Stimulated activated CD8-positive, alpha-beta memory T cell treated with anti-CD3 and anti-CD28 coated beads, Interleukin-4, amount 100 ng/mL, for 24 hours (primary cell): ENCODE data around the gene SMYD4.
"Not testable (repeated sequence)": the region's sequence is repeated elsewhere in the genome, so short reads cannot be mapped to it uniquely, and the experiment has no call there.

Experiments
- DNase-seq: peaks from one replicate; pipeline ENCODE4 v3.0.0-alpha.2; 2020; ENCODE audit warnings: low read depth

SMYD4 gene, protein sequence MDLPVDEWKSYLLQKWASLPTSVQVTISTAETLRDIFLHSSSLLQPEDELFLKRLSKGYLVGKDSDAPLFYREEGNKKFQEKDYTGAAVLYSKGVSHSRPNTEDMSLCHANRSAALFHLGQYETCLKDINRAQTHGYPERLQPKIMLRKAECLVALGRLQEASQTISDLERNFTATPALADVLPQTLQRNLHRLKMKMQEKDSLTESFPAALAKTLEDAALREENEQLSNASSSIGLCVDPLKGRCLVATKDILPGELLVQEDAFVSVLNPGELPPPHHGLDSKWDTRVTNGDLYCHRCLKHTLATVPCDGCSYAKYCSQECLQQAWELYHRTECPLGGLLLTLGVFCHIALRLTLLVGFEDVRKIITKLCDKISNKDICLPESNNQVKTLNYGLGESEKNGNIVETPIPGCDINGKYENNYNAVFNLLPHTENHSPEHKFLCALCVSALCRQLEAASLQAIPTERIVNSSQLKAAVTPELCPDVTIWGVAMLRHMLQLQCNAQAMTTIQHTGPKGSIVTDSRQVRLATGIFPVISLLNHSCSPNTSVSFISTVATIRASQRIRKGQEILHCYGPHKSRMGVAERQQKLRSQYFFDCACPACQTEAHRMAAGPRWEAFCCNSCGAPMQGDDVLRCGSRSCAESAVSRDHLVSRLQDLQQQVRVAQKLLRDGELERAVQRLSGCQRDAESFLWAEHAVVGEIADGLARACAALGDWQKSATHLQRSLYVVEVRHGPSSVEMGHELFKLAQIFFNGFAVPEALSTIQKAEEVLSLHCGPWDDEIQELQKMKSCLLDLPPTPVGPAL

DNA sequence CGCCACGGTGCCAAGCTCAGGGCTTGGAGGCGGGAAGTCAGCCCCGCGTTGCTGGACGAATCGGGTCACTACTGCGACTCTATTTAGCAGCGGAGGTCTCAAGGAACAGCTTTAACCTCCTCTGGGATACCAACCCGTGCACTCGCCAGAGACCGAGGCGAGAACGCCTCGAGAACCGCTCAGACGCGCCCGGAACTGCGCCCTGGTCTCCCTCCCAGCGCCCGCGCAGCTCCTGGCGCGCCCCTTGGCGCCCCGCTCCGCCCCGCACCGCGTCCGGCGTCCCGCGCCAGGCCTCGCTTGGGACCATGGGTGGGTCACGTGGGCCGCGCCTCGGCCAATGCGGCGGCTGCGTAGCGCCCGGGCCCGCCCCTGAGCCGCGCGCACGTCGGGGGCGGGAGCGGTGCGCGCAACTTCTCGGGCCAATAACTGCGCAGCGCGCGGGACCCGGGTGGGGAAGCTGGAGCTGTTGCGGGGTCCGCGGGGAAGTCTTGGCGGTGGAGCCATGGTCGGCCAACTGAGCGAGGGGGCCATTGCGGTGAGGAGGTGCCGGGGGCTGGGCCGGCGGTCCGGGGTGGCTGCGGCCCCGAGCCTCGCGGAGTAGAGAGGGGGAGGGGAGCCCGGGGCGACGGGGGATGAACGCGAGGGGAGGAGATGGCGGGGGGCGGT, at the start of gene SMYD4, which contains the start of gene RPA1:
SMYD4 (minus strand) TSS at position 311 of the 666 bp plus-strand sequence. CDS start 1,908 bp downstream, outside the sequence.
RPA1 (plus strand) TSS at position 414 of the 666 bp plus-strand sequence; CDS start at position 503, 89 bp downstream.
- DNase-seq = peak; percentile 86

DNA sequence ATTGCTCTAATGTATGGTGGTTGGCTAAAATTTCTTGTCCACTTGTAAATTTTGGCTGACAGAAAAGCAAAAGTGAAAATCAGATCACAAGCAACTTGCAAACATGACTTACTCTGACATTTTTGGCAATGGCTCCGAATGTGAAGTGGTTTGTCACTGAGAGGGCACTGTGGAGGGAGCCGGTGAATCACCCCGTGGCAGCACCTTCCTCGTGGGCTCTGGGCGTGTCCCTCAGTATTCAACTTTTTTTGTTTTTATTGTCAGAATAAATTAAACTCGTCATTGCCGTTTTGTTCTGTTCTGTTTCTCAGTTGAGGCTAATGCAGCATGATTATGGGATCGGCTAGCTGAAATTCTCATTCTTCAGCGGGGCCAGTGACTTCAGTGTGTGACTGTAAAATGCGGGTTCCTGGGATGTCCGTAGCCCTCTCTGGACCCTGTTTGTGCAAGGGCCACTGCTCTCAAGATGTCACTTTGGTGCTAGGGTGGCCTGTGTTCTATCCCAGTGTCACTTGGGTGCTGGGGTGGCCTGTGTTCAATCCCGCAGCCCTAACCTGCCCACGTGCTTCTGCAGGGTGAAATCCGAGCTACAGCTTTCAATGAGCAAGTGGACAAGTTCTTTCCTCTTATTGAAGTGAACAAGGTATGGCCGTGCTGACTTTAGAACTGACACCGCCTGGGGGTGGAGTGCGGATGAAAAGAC, 48.9 kb upstream of the SMYD4 start:
- no peak for DNase-seq

DNA sequence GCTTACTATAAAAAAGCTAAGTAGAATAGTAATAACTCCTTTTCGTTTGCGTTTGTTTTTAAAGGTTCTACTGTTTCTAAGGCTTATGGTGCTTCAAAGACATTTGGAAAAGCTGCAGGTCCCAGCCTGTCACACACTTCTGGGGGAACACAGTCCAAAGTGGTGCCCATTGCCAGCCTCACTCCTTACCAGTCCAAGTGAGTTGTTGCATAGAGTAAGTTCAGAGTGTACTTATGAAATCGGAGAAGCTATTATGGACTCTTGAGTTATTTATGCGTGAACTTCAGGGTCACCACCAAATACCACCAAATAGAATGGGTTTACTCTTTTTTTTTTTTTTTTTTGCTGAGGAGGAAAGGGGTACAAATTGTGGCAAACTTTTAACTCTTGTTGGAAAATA, 45.9 kb upstream of the SMYD4 start:
- DNase-seq = no peak

GRCh38 chr17:1873418-1873817, 43.7 kb upstream of the SMYD4 start:
- no peak for DNase-seq

- DNase-seq = no peak
These were observed 43.3 kb upstream of the SMYD4 start for GRCh38 chr17:1872976-1873375.

DNA sequence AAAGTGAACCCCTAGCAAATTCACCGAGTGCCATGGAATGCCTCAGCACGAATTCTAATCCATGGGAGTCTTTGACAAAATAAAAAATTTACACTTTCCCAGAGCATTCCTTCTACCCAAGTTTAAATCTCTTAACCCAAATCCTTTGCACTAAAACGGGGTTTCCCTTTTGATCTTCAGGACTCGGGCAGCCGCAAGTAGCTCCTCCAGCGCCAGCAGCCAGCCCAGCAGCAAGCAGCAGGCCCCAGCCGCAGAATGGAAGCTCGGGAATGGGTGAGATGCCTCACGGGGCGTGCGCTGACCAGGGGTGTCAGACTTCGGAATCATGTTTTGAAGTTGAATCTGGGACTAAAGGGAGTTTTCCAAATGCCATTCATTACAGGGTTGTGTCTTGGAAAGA, 42.6 kb upstream of the SMYD4 start:
- no peak for DNase-seq

DNA sequence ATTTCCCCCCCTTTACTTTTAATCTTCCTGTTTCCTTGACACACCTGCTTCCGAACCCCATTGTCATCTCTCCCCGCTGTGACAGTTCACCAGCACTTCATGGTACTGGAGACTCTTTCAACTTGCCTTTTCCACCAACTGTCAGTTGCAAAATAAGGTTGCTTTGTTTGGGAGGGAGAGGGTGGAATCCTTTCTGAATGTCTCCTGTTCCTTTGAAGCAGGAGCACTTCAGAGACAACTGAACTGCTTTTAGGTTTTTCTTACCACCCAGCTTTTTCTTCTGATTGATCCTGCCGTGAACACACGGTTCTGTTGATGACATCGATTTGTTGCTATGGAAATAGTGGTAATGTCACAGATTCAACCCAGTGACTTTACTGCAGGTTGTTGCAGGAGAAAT, 42.1 kb upstream of the SMYD4 start:
- no peak for DNase-seq

GRCh38 chr17:1870592-1870991, 40.9 kb upstream of the SMYD4 start:
- DNase-seq = no peak

DNA sequence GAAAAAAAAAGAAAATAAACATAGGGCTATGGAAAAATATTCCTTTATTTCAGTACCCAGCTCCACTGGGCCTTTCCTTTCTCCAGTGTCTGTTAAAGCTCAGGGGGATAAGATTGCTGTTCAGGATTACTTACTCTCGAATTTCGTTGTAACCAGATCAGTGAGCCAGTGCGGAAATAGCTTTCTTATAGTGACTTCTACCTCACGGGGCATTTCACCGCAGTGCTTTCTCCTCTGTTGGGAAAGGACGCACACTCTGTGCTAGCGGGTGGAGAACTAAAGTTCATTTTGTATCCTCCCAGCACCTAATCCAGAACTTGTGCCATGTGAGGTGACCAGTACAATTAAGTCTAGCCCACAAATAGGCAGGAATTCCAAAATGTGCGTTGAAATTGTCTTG, 38.4 kb upstream of the SMYD4 start:
- DNase-seq = no peak

GRCh38 chr17:1867307-1867706, 37.6 kb upstream of the SMYD4 start:
- no peak for DNase-seq

- DNase-seq = peak; percentile 20
These were observed 35.7 kb upstream of the SMYD4 start for GRCh38 chr17:1865252-1866037.

- no peak for DNase-seq
These were observed 31.8 kb upstream of the SMYD4 start for GRCh38 chr17:1861391-1862010.

DNA sequence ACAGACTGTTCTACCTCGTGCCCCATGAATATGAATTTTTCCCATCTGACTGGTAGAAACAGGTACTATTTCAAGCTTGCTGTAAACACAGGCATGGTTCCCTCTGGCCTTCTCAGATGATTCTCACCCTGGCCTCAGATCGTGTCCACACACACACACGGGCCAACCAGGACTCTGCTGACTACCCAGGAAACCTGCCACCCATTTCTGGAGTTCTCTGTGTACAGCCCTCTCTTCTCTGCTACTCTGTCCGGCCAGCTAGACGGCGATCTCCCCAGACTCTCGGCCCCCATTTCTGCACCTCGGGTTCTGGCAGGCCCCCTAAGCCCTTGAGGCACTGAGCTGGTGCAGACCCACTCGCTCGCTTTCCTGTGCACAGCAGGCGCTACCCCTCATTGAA, 31.3 kb upstream of the SMYD4 start:
- no peak for DNase-seq

- DNase-seq = not testable (repeated sequence)
These were observed 26.8 kb upstream of the SMYD4 start for GRCh38 chr17:1856462-1856861.

DNA sequence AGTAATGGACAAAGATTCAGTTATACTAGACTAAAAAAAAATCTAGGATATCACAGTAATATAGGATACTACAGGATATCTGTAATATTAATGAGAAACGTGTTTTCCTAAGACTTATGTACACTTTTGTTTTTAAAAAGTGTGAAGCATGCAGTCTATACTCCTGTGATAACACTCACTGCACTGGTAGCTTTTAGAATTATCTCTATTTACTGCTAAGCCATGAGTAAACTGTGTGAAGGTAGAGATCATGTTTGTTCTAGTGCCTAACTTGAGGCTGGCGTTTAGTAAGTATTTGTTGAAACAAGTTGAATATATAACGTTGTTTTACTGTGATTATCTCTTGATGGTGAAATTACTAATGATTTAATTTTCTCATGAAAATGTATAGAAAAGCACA, 24.0 kb upstream of the SMYD4 start:
- DNase-seq = no peak

- no peak for DNase-seq
These were observed 22.6 kb upstream of the SMYD4 start for GRCh38 chr17:1852327-1852726.

DNA sequence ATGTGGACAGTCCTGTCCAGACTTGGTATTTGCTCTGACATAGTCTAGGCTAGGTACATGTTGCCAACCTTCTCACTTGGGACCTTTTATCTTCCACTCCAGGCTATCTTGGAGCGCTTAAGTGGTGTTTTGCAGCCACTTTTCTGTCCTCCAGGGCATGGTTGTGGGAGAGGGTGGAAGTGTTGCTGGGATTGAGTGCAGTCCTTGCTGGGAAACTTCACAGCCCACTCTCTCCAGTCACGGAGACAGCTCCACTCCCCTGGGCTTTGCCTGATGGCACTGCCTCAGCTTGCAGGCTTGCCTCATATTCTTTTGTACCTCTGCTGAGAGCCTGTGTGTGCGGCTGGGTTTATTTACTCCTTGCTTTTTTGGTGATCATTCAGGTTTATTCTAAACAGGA, 17.5 kb upstream of the SMYD4 start:
- no peak for DNase-seq

- no peak for DNase-seq
These were observed 14.2 kb upstream of the SMYD4 start for GRCh38 chr17:1843947-1844346.

GRCh38 chr17:1839516-1839915, 9.8 kb upstream of the SMYD4 start:
- DNase-seq = no peak

GRCh38 chr17:1834380-1835149, 4.9 kb upstream of the SMYD4 start:
- no peak for DNase-seq
